SK-N-SH treated with all-trans-retinoic acid at 6 μM for 48 hours (cell line): ENCODE data around the gene VAV3.

Source experiments
- ATAC-seq: fragments of 200-7000 bp; cut with Tn5 transposase; 3 replicates; pipeline ENCODE4 v1.9.1; 2020; ENCODE audit warnings: mild to moderate bottlenecking, moderate library complexity
- ARNTL ChIP-seq: fragments of 450-650 bp; formaldehyde crosslinking; IDR thresholded peaks from 2 replicates; pipeline ENCODE4 v1.5.0; 2020; ENCODE audit warnings: low read depth, mild to moderate bottlenecking, moderate library complexity, borderline replicate concordance
- BACH2 ChIP-seq: fragments of 250-450 bp; sonication (Bioruptor Pico); IDR thresholded peaks from 2 replicates; pipeline ENCODE4 v1.9.0; 2021; ENCODE audit warnings: mild to moderate bottlenecking, borderline replicate concordance
- CREB5 ChIP-seq: fragments of 250-450 bp; sonication (Bioruptor Pico); IDR thresholded peaks from 2 replicates; pipeline ENCODE4 v1.5.1; 2020; ENCODE audit warnings: low read depth, mild to moderate bottlenecking, moderate library complexity
- CSDC2 ChIP-seq: fragments of 250-450 bp; sonication (Bioruptor Pico); IDR thresholded peaks from 2 replicates; pipeline ENCODE4 v1.5.0; 2020; ENCODE audit warnings: mild to moderate bottlenecking, moderate library complexity
- CSRNP3 ChIP-seq: fragments of 250-450 bp; sonication (Bioruptor Pico); IDR thresholded peaks from 2 replicates; pipeline ENCODE4 v1.5.1; 2021; ENCODE audit warnings: mild to moderate bottlenecking, moderate library complexity
- ESRRG ChIP-seq: fragments of 250-450 bp; sonication (Bioruptor Pico); IDR thresholded peaks from 2 replicates; pipeline ENCODE4 v1.6.1; 2021; ENCODE audit warnings: mild to moderate bottlenecking
- GLIS3 ChIP-seq: fragments of 250-450 bp; sonication (Bioruptor Pico); IDR thresholded peaks from 2 replicates; pipeline ENCODE4 v1.5.0; 2020; ENCODE audit warnings: mild to moderate bottlenecking, moderate library complexity
- ISL1 ChIP-seq: fragments of 250-450 bp; sonication (Bioruptor Pico); IDR thresholded peaks from 2 replicates; pipeline ENCODE4 v2.1.2; 2022; ENCODE audit warnings: mild to moderate bottlenecking, moderate library complexity
- OSR1 ChIP-seq: fragments of 250-450 bp; sonication (Bioruptor Pico); IDR thresholded peaks from 2 replicates; pipeline ENCODE4 v1.8.0; 2022; ENCODE audit warnings: moderate library complexity, mild to moderate bottlenecking, inconsistent platforms
- PATZ1 ChIP-seq: fragments of 250-450 bp; sonication (Bioruptor Pico); IDR thresholded peaks from 2 replicates; pipeline ENCODE4 v1.8.0; 2020; ENCODE audit warnings: mild to moderate bottlenecking, moderate library complexity, borderline replicate concordance
- POU6F1 ChIP-seq: fragments of 250-450 bp; sonication (Bioruptor Pico); IDR thresholded peaks from 2 replicates; pipeline ENCODE4 v1.8.0; 2021; ENCODE audit warnings: low read depth, mild to moderate bottlenecking, moderate library complexity, borderline replicate concordance
- PPARA ChIP-seq: fragments of 250-450 bp; sonication (Bioruptor Pico); IDR thresholded peaks from 2 replicates; pipeline ENCODE4 v1.5.0; 2020; ENCODE audit warnings: mild to moderate bottlenecking, borderline replicate concordance
- RARB ChIP-seq: fragments of 250-450 bp; sonication (Bioruptor Pico); IDR thresholded peaks from 2 replicates; pipeline ENCODE4 v1.8.0; 2021; ENCODE audit warnings: mild to moderate bottlenecking, moderate library complexity
- SNAI2 ChIP-seq: fragments of 250-450 bp; sonication (Bioruptor Pico); IDR thresholded peaks from 2 replicates; pipeline ENCODE4 v1.5.0; 2020; ENCODE audit warnings: mild to moderate bottlenecking, moderate library complexity
- TCF4 ChIP-seq: fragments of 250-450 bp; sonication (Bioruptor Pico); IDR thresholded peaks from 2 replicates; pipeline ENCODE4 v1.8.0; 2021; ENCODE audit warnings: mild to moderate bottlenecking, moderate library complexity, borderline replicate concordance
- TOX ChIP-seq: fragments of 250-450 bp; sonication (Bioruptor Pico); IDR thresholded peaks from 2 replicates; pipeline ENCODE4 v1.8.0; 2021; ENCODE audit warnings: mild to moderate bottlenecking, moderate library complexity, borderline replicate concordance
- TSHZ2 ChIP-seq: fragments of 250-450 bp; sonication (Bioruptor Pico); IDR thresholded peaks from 2 replicates; pipeline ENCODE4 v1.5.0; 2020; ENCODE audit warnings: mild to moderate bottlenecking, moderate library complexity
- ZC3H10 ChIP-seq: fragments of 250-450 bp; sonication (Bioruptor Pico); IDR thresholded peaks from 2 replicates; pipeline ENCODE4 v1.5.1; 2021; ENCODE audit warnings: mild to moderate bottlenecking, moderate library complexity
- ZFP30 ChIP-seq: fragments of 450-650 bp; formaldehyde crosslinking; IDR thresholded peaks from 2 replicates; pipeline ENCODE4 v1.5.0; 2022; ENCODE audit warnings: mild to moderate bottlenecking, moderate library complexity
- ZNF565 ChIP-seq: fragments of 450-650 bp; formaldehyde crosslinking; conservative IDR thresholded peaks from 2 replicates; pipeline ENCODE4 v1.5.0; 2020; ENCODE audit warnings: low read depth, mild to moderate bottlenecking, moderate library complexity
- ZNF70 ChIP-seq: fragments of 450-650 bp; formaldehyde crosslinking; IDR thresholded peaks from 2 replicates; pipeline ENCODE4 v1.5.0; 2020; ENCODE audit warnings: mild to moderate bottlenecking, moderate library complexity
- ZNF8 ChIP-seq: fragments of 450-650 bp; formaldehyde crosslinking; IDR thresholded peaks from 2 replicates; pipeline ENCODE4 v1.5.0; 2020; ENCODE audit warnings: mild to moderate bottlenecking, moderate library complexity

Gene VAV3

GRCh38 chr1:107710005-107710404 is 255.0 kb downstream of the VAV3 start (continued):
- no peak for TF ChIP-seq TSHZ2 (CRISPR knock-in tag)
- no peak for TF ChIP-seq TOX (CRISPR knock-in tag)
- TF ChIP-seq CSRNP3 = no peak

GRCh38 chr1:107707111-107707510 is 257.9 kb downstream of the VAV3 start:
- ATAC-seq = no peak
- TF ChIP-seq GLIS3 (CRISPR knock-in tag) (no peak), ESRRG (CRISPR knock-in tag) (no peak), PPARA (CRISPR knock-in tag) (no peak), ZNF565 (CRISPR knock-in tag) (no peak), ISL1 (no peak), TCF4 (CRISPR knock-in tag) (no peak), CREB5 (no peak)

GRCh38 chr1:107706182-107706581 is 258.8 kb downstream of the VAV3 start:
- no peak for ATAC-seq
- TF ChIP-seq POU6F1 (CRISPR knock-in tag) = no peak
- no peak for TF ChIP-seq CSDC2 (CRISPR knock-in tag)
- TF ChIP-seq ARNTL (CRISPR knock-in tag) = no peak
- TF ChIP-seq ZNF70 (CRISPR knock-in tag) = no peak
- TF ChIP-seq SNAI2 (CRISPR knock-in tag) = no peak
- TF ChIP-seq TSHZ2 (CRISPR knock-in tag) = no peak
- no peak for TF ChIP-seq ZC3H10 (CRISPR knock-in tag)
- no peak for TF ChIP-seq PPARA (CRISPR knock-in tag)

- no peak for ATAC-seq
- TF ChIP-seq ZNF565 (CRISPR knock-in tag) (no peak), OSR1 (CRISPR knock-in tag) (no peak), BACH2 (no peak), RARB (CRISPR knock-in tag) (no peak), PPARA (CRISPR knock-in tag) (no peak), PATZ1 (CRISPR knock-in tag) (no peak), ZNF8 (CRISPR knock-in tag) (no peak), ARNTL (CRISPR knock-in tag) (no peak), ZFP30 (no peak), SNAI2 (CRISPR knock-in tag) (no peak), TSHZ2 (CRISPR knock-in tag) (no peak), ESRRG (CRISPR knock-in tag) (no peak), TOX (CRISPR knock-in tag) (no peak), ZC3H10 (CRISPR knock-in tag) (no peak)
Observed at GRCh38 chr1:107704911-107705310, 260.1 kb downstream of the VAV3 start.
